ENCODE results near the gene OPCML.

DNA sequence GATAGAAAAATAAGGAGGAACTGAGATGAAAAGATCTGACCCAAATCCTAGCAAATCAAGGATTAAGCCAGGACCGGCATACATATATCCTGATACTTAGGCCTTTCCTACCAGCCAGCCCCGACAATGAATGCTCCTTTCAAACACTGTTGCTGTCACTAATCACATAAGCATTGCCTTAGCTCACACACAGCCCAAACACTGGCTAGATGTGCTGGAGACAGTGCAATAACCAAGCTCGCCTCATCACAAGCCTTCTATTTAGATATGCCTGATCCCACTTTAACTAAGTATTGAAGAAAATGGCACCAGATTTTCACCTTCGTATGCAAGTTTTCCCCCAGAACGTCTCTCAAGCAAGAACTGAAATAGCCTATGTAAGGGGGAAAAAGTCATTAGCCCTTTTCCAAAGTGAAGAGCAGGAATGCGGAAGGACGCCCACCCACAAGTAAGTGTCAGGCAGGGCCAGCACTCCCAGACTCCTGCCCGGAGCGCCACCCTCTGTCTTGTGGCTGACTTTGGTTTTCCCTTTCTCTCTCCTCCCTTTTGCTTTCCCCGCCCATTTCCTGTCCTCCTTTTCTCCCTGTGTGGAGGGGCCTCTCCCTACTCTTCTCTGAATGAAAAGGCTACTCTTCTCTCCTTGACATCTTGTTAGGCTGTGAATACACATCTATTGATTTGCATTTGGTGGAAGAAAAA, 8.9 kb upstream of the OPCML start:
- TF ChIP-seq, protein P1, sequence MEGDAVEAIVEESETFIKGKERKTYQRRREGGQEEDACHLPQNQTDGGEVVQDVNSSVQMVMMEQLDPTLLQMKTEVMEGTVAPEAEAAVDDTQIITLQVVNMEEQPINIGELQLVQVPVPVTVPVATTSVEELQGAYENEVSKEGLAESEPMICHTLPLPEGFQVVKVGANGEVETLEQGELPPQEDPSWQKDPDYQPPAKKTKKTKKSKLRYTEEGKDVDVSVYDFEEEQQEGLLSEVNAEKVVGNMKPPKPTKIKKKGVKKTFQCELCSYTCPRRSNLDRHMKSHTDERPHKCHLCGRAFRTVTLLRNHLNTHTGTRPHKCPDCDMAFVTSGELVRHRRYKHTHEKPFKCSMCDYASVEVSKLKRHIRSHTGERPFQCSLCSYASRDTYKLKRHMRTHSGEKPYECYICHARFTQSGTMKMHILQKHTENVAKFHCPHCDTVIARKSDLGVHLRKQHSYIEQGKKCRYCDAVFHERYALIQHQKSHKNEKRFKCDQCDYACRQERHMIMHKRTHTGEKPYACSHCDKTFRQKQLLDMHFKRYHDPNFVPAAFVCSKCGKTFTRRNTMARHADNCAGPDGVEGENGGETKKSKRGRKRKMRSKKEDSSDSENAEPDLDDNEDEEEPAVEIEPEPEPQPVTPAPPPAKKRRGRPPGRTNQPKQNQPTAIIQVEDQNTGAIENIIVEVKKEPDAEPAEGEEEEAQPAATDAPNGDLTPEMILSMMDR (IDR thresholded peaks at IDR 0.05; ENCODE audit: insufficient read depth, low read length, poor library complexity, severe bottlenecking) = no peak
- TF ChIP-seq EZH2phosphoT487 (conservative IDR thresholded peaks at IDR 0.05; ENCODE audit: low read length) = no peak
